Sigmoid colon (tissue), 7 donors: ENCODE measurements around the gene DCAF4. TPM values are rescaled to one million over a fixed set of nuclear protein-coding genes. Genes with fewer than 3 reads are reported as not detected.
A peak's percentile ranks its signal among the peaks of the same experiment; 100 is the strongest.

Experiments
- DNase-seq: peaks from one replicate; pipeline ENCODE4 v3.0.0-alpha.2; 2019
- H3K27ac ChIP-seq, 4 donors: fragments of 200-600 bp; sonication (generic); one replicate each; pipeline ENCODE4 v1.5.1; 2016 to 2019; ENCODE audit warnings: mild to moderate bottlenecking in 1 of 4
- H3K27me3 ChIP-seq, 3 donors: fragments of 200-600 bp; sonication (generic); one replicate each; pipeline ENCODE4 v1.5.1; 2019; ENCODE audit warnings: mild to moderate bottlenecking in 1 of 3
- H3K36me3 ChIP-seq, 4 donors: fragments of 200-600 bp; sonication (generic); one replicate each; pipeline ENCODE4 v1.5.1; 2016 to 2019
- H3K4me1 ChIP-seq, 4 donors: fragments of 200-600 bp; sonication (generic); one replicate each; pipeline ENCODE4 v1.5.1; 2017 to 2019
- H3K4me3 ChIP-seq, 4 donors: fragments of 200-600 bp; sonication (generic); one replicate each; pipeline ENCODE4 v1.5.1; 2017 to 2019; ENCODE audit warnings: mild to moderate bottlenecking in 2 of 4, moderate library complexity in 1 of 4
- H3K9me3 ChIP-seq, 4 donors: fragments of 200-600 bp in 3 of 4; sonication (generic) in 3 of 4; one replicate each; pipeline versions ENCODE4 v1.5.1 to v1.6.1; 2013 to 2019
- EP300 ChIP-seq, 4 donors: sonication (generic); formaldehyde crosslinking; IDR thresholded peaks; one replicate each; pipeline ENCODE4 v1.6.1; 2017; ENCODE audit warnings: antibody characterized with exemption in 4 of 4
- POLR2A ChIP-seq, 2 donors: fragments of 450-650 bp; IDR thresholded peaks; one replicate each; pipeline ENCODE4 v1.6.1; 2016; ENCODE audit warnings: antibody characterized with exemption in 2 of 2, mild to moderate bottlenecking in 2 of 2, moderate library complexity in 2 of 2
- POLR2AphosphoS5 ChIP-seq, 4 donors: sonication (generic); formaldehyde crosslinking; IDR thresholded peaks; one replicate each; pipeline ENCODE4 v1.6.1; 2017; ENCODE audit warnings: antibody characterized with exemption in 4 of 4
- WGBS, 2 donors: extraction: QIAGEN DNeasy Blood & Tissue Kit; methylation state at CpG; one replicate each; pipeline ENCODE4 v1.1.7; 2013; 5-methylcytosine and 5-hydroxymethylcytosine counted together
- intact Hi-C: fragments of 100-400 bp; cut with DNase I; formaldehyde crosslinking; loops from one replicate; pipeline ENCODE4 v1.15.1; 2023
- polyA plus RNA-seq, 3 donors: library from polyadenylated mRNA; stranded (reverse); fragments of 200-250 nt; gene quantifications; one replicate each; pipeline ENCODE4 v1.2.3, GENCODE V29; 2013
- total RNA-seq, 4 donors: library from RNA; depleted of rRNA; stranded (reverse); fragments of >200 nt; gene quantifications; one replicate each; pipeline ENCODE4 v1.1.0, GENCODE V29; 2016
- TF ChIP-seq, protein P1 (sequence below), 4 experiments: fragments of 450-650 bp in 3 of 4; fragments of 200-600 bp in 1 of 4; IDR thresholded peaks; one replicate each; pipeline ENCODE4 v1.5.1; 2016 to 2019; ENCODE audit warnings: antibody characterized with exemption in 4 of 4, mild to moderate bottlenecking in 3 of 4, moderate library complexity in 2 of 4
- donor health status: healthy with polysubstance abuse.
- donor health status: Bipolar disorder and iron deficiency.
- donor health status: healthy.

Gene DCAF4
- total and polyA plus RNA-seq, 7 donors, result 5.8 to 20.9 (median 13.2) TPM

DNA sequence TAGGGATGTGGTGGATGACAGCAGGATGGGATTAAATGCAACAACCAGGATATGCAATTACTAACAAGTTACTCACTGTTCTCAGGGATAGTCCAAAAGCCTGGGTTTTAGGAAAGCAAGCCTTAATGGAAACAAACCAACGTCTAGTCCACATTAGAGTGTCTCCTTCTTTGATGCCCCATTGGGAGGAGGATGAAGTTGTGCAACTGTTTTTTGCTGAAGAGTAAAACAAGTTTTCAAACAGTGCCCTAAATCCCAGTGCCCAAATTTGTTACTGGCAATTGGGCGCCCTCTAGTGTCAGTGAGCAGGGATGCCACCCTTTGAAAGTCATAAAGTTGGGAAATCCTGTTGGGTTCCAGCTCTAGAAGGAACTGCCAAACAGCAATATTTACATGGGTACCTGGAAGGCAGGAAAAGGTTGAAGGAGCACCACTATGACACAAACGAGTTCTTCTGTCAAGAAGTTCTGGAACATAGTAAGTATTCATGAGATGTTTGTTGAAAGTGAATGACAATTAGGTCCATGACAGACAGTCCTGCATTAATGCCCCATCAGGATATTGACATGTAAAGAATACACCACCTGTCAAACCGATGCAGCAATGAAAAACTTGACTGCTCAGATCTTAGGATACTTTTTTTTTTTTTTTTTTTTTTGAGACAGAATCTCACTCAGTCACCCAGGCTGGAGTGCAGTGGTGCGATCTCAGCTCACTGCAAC lies 21.3 kb upstream of the DCAF4 start:
- 30 to 35% methylated on average over 5 of the region's 5 CpGs for WGBS, 2 donors
- Histone ChIP-seq H3K27me3 (peaks cover 0 to 4% (median 0%) of the 10 kb centered on the region in 3 donors), H3K27ac (no peak overlapping the region), H3K4me1 (peaks cover 0 to 21% (median 5%) of the 10 kb centered on the region in 4 donors), H3K36me3 (no peaks in the 10 kb centered on the region), H3K9me3 (no peaks in the 10 kb centered on the region), H3K4me3 (no peak overlapping the region)
- DNase-seq, result peak; percentile 79
- intact Hi-C loops, result loop anchor here (1.0 to 10.0 kb wide), 2 partner anchors 160 to 388 kb away; no protein-coding TSS in a partner anchor
- TF ChIP-seq, protein P1, sequence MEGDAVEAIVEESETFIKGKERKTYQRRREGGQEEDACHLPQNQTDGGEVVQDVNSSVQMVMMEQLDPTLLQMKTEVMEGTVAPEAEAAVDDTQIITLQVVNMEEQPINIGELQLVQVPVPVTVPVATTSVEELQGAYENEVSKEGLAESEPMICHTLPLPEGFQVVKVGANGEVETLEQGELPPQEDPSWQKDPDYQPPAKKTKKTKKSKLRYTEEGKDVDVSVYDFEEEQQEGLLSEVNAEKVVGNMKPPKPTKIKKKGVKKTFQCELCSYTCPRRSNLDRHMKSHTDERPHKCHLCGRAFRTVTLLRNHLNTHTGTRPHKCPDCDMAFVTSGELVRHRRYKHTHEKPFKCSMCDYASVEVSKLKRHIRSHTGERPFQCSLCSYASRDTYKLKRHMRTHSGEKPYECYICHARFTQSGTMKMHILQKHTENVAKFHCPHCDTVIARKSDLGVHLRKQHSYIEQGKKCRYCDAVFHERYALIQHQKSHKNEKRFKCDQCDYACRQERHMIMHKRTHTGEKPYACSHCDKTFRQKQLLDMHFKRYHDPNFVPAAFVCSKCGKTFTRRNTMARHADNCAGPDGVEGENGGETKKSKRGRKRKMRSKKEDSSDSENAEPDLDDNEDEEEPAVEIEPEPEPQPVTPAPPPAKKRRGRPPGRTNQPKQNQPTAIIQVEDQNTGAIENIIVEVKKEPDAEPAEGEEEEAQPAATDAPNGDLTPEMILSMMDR (IDR thresholded peaks at IDR 0.05), result peak; percentile 78 to 92 (median 88)
- TF ChIP-seq POLR2A (IDR thresholded peaks at IDR 0.05) (no peak), POLR2AphosphoS5 (IDR thresholded peaks at IDR 0.05) (peak in 1 of 4 donors; percentile 33)

DNA sequence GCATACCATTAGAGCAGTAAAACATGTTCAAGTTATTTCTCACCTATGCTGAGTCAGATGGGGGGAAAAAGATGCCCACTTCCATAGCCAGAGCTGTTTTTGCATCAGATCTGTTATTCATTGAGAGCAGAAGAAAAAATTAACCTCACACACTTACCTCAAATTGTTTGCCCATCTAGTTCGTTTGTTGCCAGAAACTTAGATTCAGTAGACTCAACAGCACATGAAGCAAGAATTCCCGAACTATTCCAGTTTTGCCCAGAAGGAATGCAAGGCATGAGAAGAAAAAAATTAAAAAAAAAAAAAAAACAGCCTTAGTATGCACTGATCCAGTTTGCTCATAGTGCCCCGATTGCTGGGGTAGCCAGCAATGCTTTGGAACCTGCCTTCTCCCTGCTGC lies 19.9 kb upstream of the DCAF4 start:
- H3K4me3 ChIP-seq, result no peak overlapping the region
- intact Hi-C loops, result loop anchor here (10.0 kb wide), 1 partner anchor 162 kb away; no protein-coding TSS in a partner anchor
- peak overlapping the region in 1 of 4 donors; percentile 19 for H3K27ac ChIP-seq
- H3K4me1 ChIP-seq, result peaks cover 0 to 21% (median 5%) of the 10 kb centered on the region in 4 donors
- H3K9me3 ChIP-seq, result no peaks in the 10 kb centered on the region
- H3K36me3 ChIP-seq, result no peaks in the 10 kb centered on the region
- TF ChIP-seq, protein P1 (IDR thresholded peaks at IDR 0.05), result no peak
- no peak for TF ChIP-seq EP300 (IDR thresholded peaks at IDR 0.05)
- TF ChIP-seq POLR2AphosphoS5 (IDR thresholded peaks at IDR 0.05), result no peak
- TF ChIP-seq POLR2A (IDR thresholded peaks at IDR 0.05), result no peak
- peaks cover 0 to 4% (median 0%) of the 10 kb centered on the region in 3 donors for H3K27me3 ChIP-seq
- WGBS, 2 donors, result 65 to 79% methylated on average over 3 of the region's 3 CpGs
- DNase-seq, result no peak

DNA sequence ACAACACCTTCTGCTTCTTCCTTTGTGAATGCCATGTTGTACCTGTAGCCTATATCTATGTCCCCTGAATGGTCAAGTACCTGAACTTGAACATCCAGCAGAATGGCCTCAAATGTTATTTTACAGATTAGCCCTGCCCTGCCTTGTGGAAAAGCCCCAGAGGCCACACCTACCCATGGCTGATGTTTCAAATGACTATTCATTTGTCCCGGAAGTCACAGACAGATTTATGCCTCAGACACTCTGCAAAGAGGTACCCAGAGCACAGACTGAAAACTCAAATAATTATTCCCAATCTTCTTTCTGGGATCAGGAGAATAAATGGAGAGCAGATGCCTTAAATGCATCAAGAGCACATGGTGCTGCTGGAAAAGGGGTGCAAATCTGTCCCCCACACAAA lies 19.4 kb upstream of the DCAF4 start:
- 8 to 33% methylated on average over 1 of the region's 1 CpG for WGBS, 2 donors
- peaks cover 0 to 21% (median 5%) of the 10 kb centered on the region in 4 donors for H3K4me1 ChIP-seq
- no peak overlapping the region for H3K4me3 ChIP-seq
- H3K9me3 ChIP-seq, result no peaks in the 10 kb centered on the region
- intact Hi-C loops, result loop anchor here (10.0 kb wide), 1 partner anchor 162 kb away; no protein-coding TSS in a partner anchor
- H3K36me3 ChIP-seq, result no peaks in the 10 kb centered on the region
- H3K27me3 ChIP-seq, result peaks cover 0 to 4% (median 0%) of the 10 kb centered on the region in 3 donors
- DNase-seq, result no peak
- no peak for TF ChIP-seq POLR2A (IDR thresholded peaks at IDR 0.05)
- no peak for TF ChIP-seq EP300 (IDR thresholded peaks at IDR 0.05)
- TF ChIP-seq POLR2AphosphoS5 (IDR thresholded peaks at IDR 0.05), result no peak
- TF ChIP-seq, protein P1 (IDR thresholded peaks at IDR 0.05), result no peak
- H3K27ac ChIP-seq, result no peak overlapping the region

DNA sequence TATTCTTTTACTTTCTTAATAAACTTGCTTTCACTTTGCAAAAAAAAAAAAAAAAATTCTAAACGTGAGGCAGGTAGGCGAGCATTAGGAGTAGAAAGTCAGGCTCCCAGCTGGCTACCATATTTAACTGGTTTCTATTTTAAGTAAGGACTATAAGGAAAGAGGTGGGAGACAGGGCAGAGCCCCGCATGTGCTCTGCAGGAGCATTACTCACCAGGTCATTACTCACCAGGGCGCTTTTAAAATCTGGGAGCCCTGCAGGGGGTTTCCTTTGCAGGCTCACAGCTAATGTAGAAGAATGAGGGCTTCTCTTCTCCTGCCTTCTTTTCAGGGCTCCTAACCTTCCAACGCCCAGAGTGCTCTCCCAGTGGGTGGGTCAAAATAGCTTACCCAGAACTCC lies 18.4 kb upstream of the DCAF4 start:
- DNase-seq, result no peak
- no peak for TF ChIP-seq EP300 (IDR thresholded peaks at IDR 0.05)
- TF ChIP-seq, protein P1 (IDR thresholded peaks at IDR 0.05), result no peak
- TF ChIP-seq POLR2AphosphoS5 (IDR thresholded peaks at IDR 0.05), result no peak
- no peak for TF ChIP-seq POLR2A (IDR thresholded peaks at IDR 0.05)
- intact Hi-C loops, result loop anchor here (10.0 kb wide), 1 partner anchor 163 kb away; no protein-coding TSS in a partner anchor
- Histone ChIP-seq H3K9me3 (no peaks in the 10 kb centered on the region), H3K4me3 (no peak overlapping the region), H3K36me3 (no peaks in the 10 kb centered on the region), H3K4me1 (peaks cover 0 to 21% (median 5%) of the 10 kb centered on the region in 4 donors), H3K27me3 (peaks cover 0 to 4% (median 0%) of the 10 kb centered on the region in 3 donors), H3K27ac (no peak overlapping the region)
- 52 to 55% methylated on average over 5 of the region's 5 CpGs for WGBS, 2 donors
